Gastrocnemius medialis (tissue), 4 donors: Measurements from ENCODE around the gene GINS2. TPM values are rescaled to one million over a fixed set of nuclear protein-coding genes. Genes with fewer than 3 reads are reported as not detected.

Experiments used
- ATAC-seq, 2 donors: fragments of 150-250 bp; one replicate each; pipeline ENCODE4 v1.9.1; 2016
- DNase-seq, 2 donors: peaks; one replicate each; pipeline ENCODE4 v3.0.0-alpha.2; 2019
- H3K27ac ChIP-seq, 4 donors: fragments of 200-600 bp; sonication (generic); 1 replicate in 1 of 4; 2 replicates in 3 of 4; pipeline ENCODE4 v1.5.1; 2016 to 2018; ENCODE audit warnings: mild to moderate bottlenecking in 2 of 4, moderate library complexity in 1 of 4
- H3K27me3 ChIP-seq, 3 donors: fragments of 200-600 bp; sonication (generic) in 2 of 3; 1 replicate in 1 of 3; 2 replicates in 2 of 3; pipeline versions ENCODE4 v1.5.1 to v1.6.0; 2016 to 2019; ENCODE audit warnings: mild to moderate bottlenecking in 1 of 3, moderate library complexity in 1 of 3
- H3K36me3 ChIP-seq, 2 donors: fragments of 200-600 bp; sonication (generic) in 1 of 2; one replicate each; pipeline ENCODE4 v1.5.1; 2017 to 2018
- H3K4me1 ChIP-seq, 2 donors: fragments of 200-600 bp; sonication (generic) in 1 of 2; one replicate each; pipeline ENCODE4 v1.5.1; 2016 to 2017; ENCODE audit warnings: mild to moderate bottlenecking in 2 of 2
- H3K4me3 ChIP-seq, 4 donors: fragments of 200-600 bp; sonication (generic) in 3 of 4; 1 replicate in 1 of 4; 2 replicates in 3 of 4; pipeline ENCODE4 v1.5.1; 2016 to 2019; ENCODE audit warnings: mild to moderate bottlenecking in 2 of 4
- H3K9me3 ChIP-seq, 3 donors: fragments of 200-600 bp; sonication (generic) in 2 of 3; 1 replicate in 1 of 3; 2 replicates in 2 of 3; pipeline ENCODE4 v1.5.1; 2016 to 2019
- POLR2A ChIP-seq, 2 donors: fragments of 450-650 bp; IDR thresholded peaks; one replicate each; pipeline ENCODE4 v1.6.1; 2017; ENCODE audit warnings: antibody characterized with exemption in 2 of 2, mild to moderate bottlenecking in 2 of 2, moderate library complexity in 2 of 2
- in situ Hi-C, 4 donors: fragments of 200-750 bp; cut with MboI; loops; one replicate each; pipeline versions ENCODE4 v1.15.0 to v1.8.0; 2017; ENCODE audit warnings: low sequenced_read_pairs in 4 of 4
- intact Hi-C: fragments of 100-400 bp; cut with DNase I; formaldehyde crosslinking; loops from one replicate; pipeline ENCODE4 v1.15.1; 2023; ENCODE audit warnings: low total_unique reads
- total RNA-seq, 4 donors: library from RNA; depleted of rRNA; stranded (reverse); fragments of >200 nt; gene quantifications; one replicate each; pipeline versions ENCODE4 v1.1.0 to v1.2.3, GENCODE V29; 2016
- TF ChIP-seq, protein P1 (sequence below), 5 experiments: fragments of 450-650 bp in 3 of 5; fragments of 200-600 bp in 2 of 5; sonication (generic) in 2 of 5; IDR thresholded peaks in 4 of 5; conservative IDR thresholded peaks in 1 of 5; 1 replicate in 4 of 5; 2 replicates in 1 of 5; pipeline ENCODE4 v1.5.1; 2016 to 2019; ENCODE audit warnings: antibody characterized with exemption in 5 of 5, mild to moderate bottlenecking in 3 of 5, moderate library complexity in 3 of 5

GINS2 gene
- total RNA-seq, 4 donors from 2014 or later: 0.33 to 1.6 (median 1.6) TPM; not detected in 1

DNA sequence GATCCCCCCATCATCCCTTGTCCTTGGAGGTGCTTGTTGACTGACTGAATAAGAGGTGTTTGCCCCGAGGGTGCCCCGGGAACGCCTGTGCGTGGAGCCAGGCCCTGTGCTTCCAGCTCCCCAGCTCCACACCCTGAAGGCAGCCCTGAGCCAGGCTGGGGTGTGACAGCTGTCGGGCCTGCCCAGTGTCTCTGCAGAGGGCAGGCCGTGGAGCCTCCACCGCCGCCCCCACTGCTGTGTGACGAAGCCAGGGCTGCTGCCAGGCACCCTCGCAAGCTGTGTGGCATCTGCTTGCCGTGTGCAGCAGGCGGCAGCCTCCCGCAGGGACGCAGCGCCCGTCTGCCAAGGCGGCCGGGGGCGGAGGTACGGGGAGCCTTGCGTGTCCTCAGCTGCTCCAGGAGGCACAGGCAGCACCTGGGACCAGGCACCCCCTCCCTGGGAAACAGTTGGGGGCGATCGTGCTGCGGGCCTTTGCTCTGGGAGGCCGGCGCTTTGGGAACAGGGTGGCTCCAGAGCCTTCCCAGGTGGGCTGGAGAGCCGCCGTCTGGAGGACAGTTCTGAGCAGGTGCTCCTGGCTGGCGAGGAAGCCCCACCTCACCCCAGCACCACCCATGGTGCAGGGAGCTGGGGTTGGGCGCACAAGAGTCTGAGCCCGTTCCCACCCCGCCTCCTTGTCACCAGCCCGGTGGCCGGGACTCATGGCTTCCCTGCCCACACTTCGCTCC, 49.1 kb downstream of the GINS2 start:
- Histone ChIP-seq H3K4me1 (peaks cover 29 to 41% of the 10 kb centered on the region in 2 donors), H3K36me3 (no peaks in the 10 kb centered on the region), H3K4me3 (peak overlapping the region in 2 of 4 donors; percentile 5 to 15), H3K9me3 (no peaks in the 10 kb centered on the region), H3K27ac (peak overlapping the region; percentile 79 to 88 (median 82)), H3K27me3 (no peaks in the 10 kb centered on the region)
- DNase-seq (peak; percentile 78 to 92), ATAC-seq (peak; percentile 46 to 57)
- in situ Hi-C loops: no loop called here
- TF ChIP-seq POLR2A (IDR thresholded peaks at IDR 0.05): peak; percentile 32 to 34
- TF ChIP-seq, protein P1, sequence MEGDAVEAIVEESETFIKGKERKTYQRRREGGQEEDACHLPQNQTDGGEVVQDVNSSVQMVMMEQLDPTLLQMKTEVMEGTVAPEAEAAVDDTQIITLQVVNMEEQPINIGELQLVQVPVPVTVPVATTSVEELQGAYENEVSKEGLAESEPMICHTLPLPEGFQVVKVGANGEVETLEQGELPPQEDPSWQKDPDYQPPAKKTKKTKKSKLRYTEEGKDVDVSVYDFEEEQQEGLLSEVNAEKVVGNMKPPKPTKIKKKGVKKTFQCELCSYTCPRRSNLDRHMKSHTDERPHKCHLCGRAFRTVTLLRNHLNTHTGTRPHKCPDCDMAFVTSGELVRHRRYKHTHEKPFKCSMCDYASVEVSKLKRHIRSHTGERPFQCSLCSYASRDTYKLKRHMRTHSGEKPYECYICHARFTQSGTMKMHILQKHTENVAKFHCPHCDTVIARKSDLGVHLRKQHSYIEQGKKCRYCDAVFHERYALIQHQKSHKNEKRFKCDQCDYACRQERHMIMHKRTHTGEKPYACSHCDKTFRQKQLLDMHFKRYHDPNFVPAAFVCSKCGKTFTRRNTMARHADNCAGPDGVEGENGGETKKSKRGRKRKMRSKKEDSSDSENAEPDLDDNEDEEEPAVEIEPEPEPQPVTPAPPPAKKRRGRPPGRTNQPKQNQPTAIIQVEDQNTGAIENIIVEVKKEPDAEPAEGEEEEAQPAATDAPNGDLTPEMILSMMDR (IDR thresholded peaks at IDR 0.05 in 4 of 5, conservative IDR thresholded peaks at IDR 0.05 in 1 of 5): peak in 2 of 5 experiments; percentile 25 to 36
- intact Hi-C loops: no loop called here

DNA sequence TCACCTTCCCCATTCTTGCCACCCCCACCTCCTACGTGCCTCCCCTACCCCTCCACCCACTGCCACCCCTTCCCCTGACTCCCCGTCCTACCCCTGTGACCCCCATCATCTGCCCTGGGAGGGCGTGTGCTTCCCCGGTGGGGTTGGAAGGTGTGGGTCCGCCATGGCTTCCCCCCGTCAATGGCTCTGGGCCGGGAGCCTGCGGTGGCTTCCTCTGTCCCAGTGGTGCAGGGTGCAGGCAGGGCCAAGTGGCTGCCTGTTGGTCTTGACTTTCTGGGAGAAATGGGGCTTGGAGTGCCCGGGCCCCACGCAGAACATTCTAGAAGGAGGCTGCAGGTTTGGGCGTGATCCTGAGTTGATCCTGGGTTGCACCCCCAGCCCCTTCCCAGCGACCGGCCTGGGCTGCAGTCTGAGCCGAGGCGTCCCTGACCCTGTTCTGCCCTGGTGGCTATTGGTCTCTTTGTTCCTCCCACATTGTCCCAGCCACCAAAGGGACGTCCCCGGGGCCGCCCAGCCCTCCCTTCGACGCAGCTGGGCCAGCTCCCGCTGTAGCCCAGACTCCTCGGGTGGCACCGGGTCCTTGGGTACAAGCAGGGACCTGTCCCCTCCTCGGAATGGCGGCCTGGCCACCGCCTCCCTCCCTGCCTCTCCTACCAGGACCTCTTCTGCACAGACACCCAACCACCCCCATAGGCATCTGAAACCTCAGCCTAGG, 49.9 kb downstream of the GINS2 start:
- Histone ChIP-seq H3K27me3 (no peaks in the 10 kb centered on the region), H3K27ac (peak overlapping the region; percentile 79 to 88 (median 82)), H3K36me3 (no peaks in the 10 kb centered on the region), H3K4me1 (peaks cover 29 to 41% of the 10 kb centered on the region in 2 donors), H3K4me3 (peak overlapping the region in 1 of 4 donors; percentile 15), H3K9me3 (no peaks in the 10 kb centered on the region)
- ATAC-seq (peak in 1 of 2 donors; percentile 2), DNase-seq (no peak)
- in situ Hi-C loops (no loop called here), intact Hi-C loops (no loop called here)
- no peak for TF ChIP-seq POLR2A (IDR thresholded peaks at IDR 0.05)
- TF ChIP-seq, protein P1 (IDR thresholded peaks at IDR 0.05 in 4 of 5, conservative IDR thresholded peaks at IDR 0.05 in 1 of 5): no peak

DNA sequence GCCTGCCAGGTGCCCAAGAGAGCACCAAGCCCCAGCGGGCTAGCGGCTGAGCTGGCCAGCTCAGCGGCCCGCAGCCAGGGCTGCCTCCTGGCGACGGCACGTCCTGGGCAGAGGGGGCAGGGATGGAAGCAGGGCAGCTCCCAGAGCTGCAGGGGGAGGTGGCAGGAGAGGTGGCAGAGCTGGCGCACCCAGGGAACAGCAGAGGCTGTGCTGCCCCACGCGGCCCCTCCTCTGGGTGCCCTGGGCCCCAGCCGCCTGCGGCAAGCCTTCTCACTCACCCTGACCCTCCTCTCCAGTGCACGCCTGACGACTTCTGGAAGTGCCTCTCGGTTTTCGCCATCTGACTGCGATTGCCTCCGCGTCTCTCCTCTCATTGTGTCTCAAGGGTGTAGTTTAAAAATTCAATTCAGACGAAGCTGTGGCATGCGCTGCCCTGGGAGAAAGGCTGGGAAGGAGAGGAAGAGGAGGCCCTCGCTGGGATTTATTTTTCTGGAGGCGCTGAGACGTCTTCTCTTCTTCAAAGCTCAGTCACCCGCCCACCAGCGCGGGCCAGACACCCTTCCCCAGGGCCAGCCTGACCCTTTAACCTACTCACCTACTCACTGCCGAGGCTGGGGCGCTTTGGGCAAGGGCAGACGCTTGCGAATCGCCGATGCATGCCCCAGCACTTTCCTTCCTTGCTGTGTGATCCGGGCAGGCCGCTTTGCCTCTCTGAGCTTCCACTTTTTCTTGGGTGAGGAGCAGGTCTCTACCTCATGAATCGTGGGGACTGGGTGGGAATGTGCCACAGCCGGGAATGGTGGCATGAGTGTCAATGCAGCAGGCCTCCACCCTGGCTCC, 50.7 kb downstream of the GINS2 start:
- H3K27ac ChIP-seq: no peak overlapping the region
- no peak for ATAC-seq
- DNase-seq: no peak
- H3K4me1 ChIP-seq: peaks cover 29 to 41% of the 10 kb centered on the region in 2 donors
- intact Hi-C loops: no loop called here
- in situ Hi-C loops: no loop called here
- no peaks in the 10 kb centered on the region for H3K27me3 ChIP-seq
- no peaks in the 10 kb centered on the region for H3K9me3 ChIP-seq
- TF ChIP-seq, protein P1 (IDR thresholded peaks at IDR 0.05 in 4 of 5, conservative IDR thresholded peaks at IDR 0.05 in 1 of 5): no peak
- H3K4me3 ChIP-seq: no peak overlapping the region
- H3K36me3 ChIP-seq: no peaks in the 10 kb centered on the region

DNA sequence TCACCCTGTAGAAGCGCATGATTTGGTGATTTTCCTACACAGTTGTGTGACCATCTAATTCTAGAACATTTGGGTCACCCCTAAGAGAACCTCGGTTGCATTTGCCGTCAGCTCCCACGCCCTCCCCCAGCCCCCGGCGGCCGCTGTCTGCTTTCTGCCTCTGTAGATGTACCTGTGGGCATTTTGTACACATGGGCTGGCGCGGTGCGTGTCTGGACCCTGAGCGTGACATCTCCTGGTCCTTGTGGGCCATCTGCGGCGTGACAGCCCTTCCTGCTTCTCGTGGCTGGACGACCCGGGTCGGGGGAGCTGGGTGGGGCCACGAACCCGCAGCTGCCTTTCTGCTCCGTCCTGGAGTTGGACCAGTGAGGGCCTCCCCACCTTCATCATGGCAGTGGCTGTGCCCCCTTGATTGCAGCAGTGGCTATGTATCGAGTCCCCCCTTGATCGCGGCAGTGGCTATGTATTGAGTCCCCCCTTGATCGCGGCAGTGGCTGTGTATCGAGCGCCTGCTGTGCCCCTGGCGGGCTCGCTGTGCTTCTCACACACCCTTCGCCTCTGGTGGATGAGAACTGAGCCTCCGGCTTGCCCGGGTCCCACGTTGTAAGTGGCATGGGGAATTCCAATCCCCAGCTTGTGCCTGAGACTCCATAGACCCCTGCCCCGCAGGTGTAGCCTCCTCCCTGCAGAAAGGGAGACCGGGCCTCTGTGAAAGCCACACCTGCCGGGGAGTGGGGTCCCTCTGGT, 51.5 kb downstream of the GINS2 start:
- intact Hi-C loops (no loop called here), in situ Hi-C loops (no loop called here)
- Histone ChIP-seq H3K36me3 (no peaks in the 10 kb centered on the region), H3K4me3 (no peak overlapping the region), H3K9me3 (no peaks in the 10 kb centered on the region), H3K4me1 (peaks cover 29 to 38% of the 10 kb centered on the region in 2 donors), H3K27ac (no peak overlapping the region), H3K27me3 (no peaks in the 10 kb centered on the region)
- ATAC-seq (no peak), DNase-seq (no peak)
- TF ChIP-seq, protein P1 (IDR thresholded peaks at IDR 0.05 in 4 of 5, conservative IDR thresholded peaks at IDR 0.05 in 1 of 5): no peak
- no peak for TF ChIP-seq POLR2A (IDR thresholded peaks at IDR 0.05)
